ENCODE data around the gene NDUFS8.

NDUFS8 gene

GRCh38 chr11:68049509-68050370 lies 19.3 kb downstream of the NDUFS8 start:
- no peak for DNase-seq (ENCODE audit: low read depth, low spot score)

DNA sequence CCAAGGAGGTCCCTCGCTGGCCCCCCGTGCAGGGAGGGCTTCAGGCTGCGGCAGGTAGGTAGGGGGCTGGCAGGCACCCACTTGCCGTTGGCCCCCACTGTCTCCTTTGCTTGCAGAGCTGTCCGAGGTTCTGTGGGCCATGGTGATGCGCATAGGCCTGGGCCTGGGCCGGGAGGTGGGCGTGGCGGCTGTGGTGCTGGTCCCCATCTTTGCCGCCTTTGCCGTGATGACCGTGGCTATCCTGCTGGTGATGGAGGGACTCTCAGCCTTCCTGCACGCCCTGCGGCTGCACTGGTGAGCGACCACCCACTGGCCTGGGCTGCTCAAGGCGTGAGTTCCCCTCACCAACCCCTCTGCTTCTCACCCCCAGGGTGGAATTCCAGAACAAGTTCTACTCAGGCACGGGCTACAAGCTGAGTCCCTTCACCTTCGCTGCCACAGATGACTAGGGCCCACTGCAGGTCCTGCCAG lies 19.9 kb downstream of the NDUFS8 start:
- no peak for DNase-seq (ENCODE audit: low read depth, low spot score)

DNA sequence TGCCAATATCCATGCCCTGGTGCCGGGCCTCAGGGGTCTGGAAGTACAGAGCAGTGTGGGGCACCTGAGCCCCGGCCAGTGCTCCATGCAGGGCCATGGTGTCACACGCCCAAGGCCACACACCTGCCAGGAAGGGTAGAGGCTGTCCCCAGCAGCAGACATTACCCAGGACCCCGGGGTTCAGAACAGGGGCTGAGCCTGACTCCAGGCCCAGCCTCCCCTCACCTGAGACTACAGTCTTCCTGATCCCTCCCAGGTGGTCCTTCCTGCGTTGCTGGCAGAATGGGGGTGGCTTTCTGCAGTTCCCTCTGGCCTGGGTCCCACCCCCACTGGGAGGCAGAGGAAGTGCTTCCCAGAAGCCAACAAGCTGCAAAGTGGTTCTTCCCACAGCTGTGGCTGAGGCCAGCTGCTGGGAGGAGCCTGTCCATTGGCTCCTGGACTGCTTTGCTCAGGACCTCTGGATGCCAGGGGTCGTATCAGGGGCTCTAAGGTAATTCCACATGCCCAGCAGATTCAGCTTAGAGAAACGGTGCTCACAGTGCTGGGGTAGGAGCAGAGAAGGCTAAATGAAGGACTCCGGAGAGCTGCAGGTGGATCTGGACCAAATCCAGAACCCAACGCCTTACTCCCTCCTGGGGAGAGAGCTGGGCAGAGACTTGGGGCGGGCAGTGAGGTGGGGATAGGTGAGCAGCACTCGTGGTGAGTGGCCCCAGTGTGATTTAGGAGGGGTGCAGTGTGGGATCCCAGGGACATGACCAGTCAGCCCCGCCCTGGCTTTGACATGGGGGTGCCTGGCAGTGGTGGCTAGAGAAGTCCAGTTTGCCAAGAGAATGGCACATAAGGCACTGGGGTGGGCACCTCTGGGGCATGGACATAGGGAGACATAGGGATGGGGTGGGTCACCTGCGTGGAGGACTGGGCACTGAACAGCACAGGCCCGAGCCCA lies 21.0 kb downstream of the NDUFS8 start:
- DNase-seq (ENCODE audit: low read depth, low spot score): no peak

GRCh38 chr11:68052137-68052873 lies 21.8 kb downstream of the NDUFS8 start:
- no peak for DNase-seq (ENCODE audit: low read depth, low spot score)

DNA sequence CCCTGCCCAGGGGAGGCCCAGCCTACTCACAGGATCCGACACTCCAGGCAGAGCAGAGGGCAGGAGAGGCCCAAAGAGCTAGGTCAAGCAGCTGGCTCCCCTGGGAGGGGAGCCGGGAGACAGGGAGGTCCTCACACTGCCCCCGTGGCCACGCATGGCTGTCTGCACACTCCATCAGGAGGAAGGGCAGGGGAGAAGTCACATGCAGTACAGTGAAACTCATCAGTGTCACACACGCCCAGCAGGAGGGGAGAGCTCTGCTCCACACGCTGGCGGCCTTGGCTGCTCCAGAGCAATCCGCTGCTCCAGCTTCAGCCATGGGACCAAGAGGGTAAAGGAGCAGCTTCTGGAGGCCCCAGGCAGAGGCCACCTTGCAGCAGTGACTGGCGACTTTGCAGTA lies 22.6 kb downstream of the NDUFS8 start:
- DNase-seq (ENCODE audit: low read depth, low spot score): no peak

- no peak for DNase-seq (ENCODE audit: low read depth, low spot score)
These were observed 23.7 kb downstream of the NDUFS8 start for GRCh38 chr11:68053981-68054812.

DNA sequence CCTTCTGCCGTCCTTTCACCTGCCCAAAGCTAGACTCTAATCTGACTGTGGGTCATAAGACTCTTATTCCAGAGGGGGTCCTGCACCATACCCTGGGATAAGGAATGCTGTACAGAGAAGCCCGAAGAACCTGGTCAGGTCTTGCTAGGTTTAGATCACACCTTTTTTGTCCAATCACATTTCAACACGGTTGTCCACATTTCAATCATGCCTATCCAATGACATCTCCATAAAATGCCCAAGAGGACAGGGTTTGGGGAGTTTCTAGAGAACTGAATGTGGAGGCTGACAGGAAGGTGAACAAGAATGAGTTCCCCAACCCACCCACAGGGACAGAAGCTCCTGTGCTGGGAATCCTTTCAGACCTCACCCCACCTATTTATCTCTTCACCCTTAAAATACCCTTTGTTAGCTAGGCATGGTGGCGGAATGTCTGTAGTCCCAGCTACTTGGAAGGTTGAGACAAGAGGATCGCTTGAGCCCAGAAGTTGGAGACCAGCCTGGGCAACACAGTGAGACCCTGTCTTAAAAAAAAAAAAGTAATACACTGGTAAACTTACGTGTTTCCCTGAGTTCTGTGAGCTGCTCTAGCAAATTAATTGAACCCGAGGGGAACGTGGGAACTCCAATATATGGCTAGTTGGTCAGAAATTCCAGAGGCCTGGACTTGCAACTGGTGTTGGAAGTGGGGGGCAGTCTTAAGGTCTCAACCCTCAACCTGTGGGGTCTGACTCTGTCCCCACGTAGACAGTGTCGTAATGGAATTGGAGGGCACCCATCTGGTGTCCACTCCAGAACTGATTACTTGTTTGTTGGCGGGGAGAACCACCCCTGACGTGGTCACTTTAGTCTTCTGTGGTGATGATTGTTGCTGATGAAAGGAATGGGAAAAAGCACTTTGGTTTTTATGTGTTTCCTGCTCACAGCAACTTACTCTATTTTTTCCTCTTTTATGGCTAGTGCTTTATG lies 26.1 kb downstream of the NDUFS8 start:
- no peak for DNase-seq (ENCODE audit: low read depth, low spot score)

DNA sequence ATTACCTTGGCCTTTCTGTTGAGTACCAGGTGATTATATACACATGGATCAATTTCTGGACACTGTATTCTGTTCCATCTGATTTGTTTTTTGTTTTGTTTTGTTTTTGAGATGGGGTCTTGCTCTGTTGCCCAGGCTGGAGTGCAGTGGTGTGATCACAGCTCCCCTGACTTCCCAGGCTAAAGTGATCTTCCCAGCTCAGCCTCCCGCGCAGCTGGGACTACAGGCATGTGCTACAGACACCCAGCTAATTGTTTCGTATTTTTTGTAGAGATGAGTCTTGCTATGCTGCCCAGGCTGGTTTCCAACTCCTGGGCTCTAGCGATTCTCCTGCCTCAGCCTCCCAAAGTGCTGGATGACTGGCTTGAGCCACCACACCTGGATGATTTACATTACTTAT lies 27.3 kb downstream of the NDUFS8 start:
- no peak for DNase-seq (ENCODE audit: low read depth, low spot score)

GRCh38 chr11:68061508-68061907 lies 31.0 kb downstream of the NDUFS8 start:
- DNase-seq (ENCODE audit: low read depth, low spot score): no peak

GRCh38 chr11:68064926-68065325 lies 34.4 kb downstream of the NDUFS8 start:
- no peak for DNase-seq (ENCODE audit: low read depth, low spot score)

- no peak for DNase-seq (ENCODE audit: low read depth, low spot score)
These were observed 35.4 kb downstream of the NDUFS8 start for GRCh38 chr11:68065841-68066240.

GRCh38 chr11:68066742-68067141 lies 36.3 kb downstream of the NDUFS8 start:
- DNase-seq (ENCODE audit: low read depth, low spot score): no peak

- no peak for DNase-seq (ENCODE audit: low read depth, low spot score)
These were observed 37.5 kb downstream of the NDUFS8 start for GRCh38 chr11:68067991-68068390.

GRCh38 chr11:68071281-68072048 lies 41.0 kb downstream of the NDUFS8 start:
- DNase-seq (ENCODE audit: low read depth, low spot score): no peak

DNA sequence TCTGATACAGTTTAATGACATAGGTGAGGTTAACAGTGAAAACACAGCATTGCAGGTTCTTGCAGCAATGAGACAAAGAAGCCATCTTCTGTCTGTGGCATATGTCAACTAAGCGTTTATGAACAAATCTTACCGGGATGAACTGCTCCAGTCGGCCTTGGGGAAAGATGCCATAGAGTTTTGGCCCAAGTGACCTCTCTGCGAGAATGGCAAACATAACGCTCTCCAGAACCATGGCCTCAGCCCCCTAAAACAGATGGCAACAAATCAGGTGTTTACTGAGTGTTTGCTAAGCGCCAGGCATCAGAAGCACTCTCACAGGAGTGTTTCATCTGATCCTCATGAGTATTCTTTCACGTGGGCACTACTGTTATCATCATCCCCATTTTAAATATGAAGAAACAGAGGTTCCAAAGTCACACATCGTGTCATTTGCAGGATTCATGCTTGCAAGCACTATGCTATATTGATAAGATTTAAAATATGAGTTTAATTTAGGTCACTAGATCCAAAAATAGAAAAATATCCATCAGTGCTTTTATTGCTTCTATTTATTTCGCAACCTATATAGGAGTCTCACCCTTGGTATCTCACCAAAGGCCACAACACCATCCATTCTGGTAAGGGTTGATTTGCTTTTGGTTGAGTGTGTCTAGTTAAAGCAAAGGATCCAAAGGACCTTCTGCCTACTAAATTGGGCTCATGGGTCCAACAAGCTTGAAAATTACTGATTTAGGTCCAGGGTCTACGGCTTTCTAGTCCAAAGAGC lies 44.3 kb downstream of the NDUFS8 start:
- no peak for DNase-seq (ENCODE audit: low read depth, low spot score)

- no peak for DNase-seq (ENCODE audit: low read depth, low spot score)
These were observed 46.0 kb downstream of the NDUFS8 start for GRCh38 chr11:68076371-68077042.

All from iPS DF 19.7 (cell line).